ENCODE results near the gene CFAP61. TPM values are rescaled to one million over a fixed set of nuclear protein-coding genes. Genes with fewer than 3 reads are reported as not detected.

Gene CFAP61
- total RNA-seq, 1 donor from 2014 or later = not detected

DNA sequence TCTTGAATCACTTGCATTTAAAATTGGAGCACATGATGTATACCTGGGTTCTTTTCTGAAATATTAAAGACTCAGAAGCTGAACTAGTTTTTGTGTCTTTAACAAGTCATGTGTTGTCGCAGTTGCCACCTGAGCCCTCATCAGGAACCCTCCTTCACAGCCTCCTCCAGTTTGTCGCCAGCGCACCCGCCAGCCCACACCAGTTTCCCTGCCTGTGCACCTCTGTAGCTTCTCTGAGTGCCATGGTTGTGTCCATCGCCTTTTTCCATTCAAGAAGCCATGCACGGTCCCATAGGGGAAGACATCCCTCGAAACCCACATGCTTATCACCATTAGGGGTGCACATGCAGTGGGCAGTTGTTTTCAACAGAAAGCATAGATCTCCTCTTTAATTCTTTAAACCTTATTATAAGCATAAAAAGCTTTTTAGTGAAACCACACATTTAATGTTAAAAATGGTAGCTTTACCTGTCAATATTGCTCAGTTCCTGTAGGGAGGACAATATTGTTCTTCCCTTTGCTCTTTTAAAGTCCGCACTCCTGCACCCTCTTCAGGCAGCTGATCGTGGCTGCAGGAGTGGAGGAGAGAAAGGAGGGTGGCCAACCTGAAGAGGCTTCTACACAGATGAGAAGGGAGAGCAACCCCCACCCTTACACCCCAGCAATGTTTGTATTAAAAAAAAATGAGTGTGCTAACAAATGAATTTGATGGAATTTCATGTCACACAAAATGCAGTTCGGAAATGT lies 121.9 kb downstream of the CFAP61 start:
- no peak for ATAC-seq

DNA sequence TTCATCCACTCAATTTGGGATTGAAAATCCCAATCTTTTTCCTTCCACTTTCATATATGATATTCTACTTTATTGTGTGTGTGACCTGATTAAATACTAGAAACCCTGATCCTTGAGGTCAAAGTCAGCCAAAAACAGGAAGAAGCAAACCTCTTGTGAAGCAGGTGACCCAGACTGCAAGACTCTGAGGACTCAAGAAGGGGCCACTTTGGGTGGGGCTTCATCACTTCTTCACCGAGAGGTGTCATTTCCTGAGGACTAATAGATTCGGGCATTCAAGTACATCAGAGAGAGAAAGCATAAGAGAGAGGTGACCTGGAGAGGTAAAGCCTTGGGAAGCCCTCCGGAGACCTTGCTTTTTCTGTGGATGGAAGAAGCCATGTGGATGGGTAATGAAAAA lies 129.0 kb downstream of the CFAP61 start:
- ATAC-seq = no peak

DNA sequence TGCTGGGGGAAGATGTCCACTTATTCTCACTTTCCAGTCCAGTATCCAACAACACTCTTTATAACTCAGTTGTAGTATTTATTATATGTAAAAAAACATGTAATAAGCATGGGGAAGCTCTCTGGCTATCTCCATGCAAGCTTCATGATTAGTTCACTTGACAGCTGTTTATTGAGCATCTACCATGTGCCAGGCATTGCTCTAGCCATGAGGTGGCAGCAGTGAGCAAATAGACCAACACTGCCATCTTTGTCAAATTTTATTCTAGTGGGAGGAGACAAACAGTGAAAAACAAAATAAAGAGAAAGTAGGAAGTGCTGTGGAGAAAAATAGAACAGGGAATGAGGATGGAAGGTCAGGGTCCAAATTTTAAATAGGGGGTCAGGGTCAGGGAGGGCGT lies 131.8 kb downstream of the CFAP61 start:
- ATAC-seq = no peak

DNA sequence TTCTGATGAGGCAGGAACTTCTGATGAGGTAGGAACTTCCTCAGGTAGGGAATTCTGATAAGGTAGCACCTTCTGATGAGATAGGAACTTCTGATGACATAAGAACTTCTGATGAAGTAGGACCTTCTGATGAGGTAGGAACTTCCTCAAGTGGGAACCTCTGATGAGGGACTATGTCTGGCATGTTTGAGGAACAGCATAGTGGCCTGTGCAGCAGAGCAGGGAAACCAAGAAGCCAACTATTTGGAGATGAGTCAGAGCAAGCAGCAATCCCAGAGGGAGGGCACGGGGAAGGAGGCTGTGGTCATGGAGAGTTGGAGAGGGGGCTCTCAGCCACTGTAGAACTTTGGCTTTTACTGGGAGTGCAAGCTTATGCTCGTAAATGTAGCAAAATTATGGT lies 132.4 kb downstream of the CFAP61 start:
- no peak for ATAC-seq

DNA sequence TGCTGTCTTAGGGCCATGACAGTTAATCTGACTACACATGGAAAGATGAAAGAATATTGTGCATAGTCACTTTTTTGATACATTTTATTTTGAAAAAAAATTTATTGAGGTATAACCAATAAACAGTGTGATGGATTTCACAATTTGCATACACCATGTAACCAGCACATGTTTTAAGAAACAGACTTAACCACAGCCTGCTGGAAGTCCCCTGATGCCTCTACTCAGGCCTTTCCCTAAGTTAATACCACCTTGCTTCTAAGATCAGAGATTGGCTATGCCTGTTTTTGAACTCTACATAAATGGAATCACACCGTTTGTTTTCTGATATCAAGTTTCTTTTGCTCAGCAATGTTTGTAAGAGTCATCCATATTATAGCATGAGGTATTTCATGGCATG lies 136.3 kb downstream of the CFAP61 start:
- no peak for ATAC-seq

- no peak for ATAC-seq
Measured at GRCh38 chr20:20192366-20192765, 140.0 kb downstream of the CFAP61 start.

DNA sequence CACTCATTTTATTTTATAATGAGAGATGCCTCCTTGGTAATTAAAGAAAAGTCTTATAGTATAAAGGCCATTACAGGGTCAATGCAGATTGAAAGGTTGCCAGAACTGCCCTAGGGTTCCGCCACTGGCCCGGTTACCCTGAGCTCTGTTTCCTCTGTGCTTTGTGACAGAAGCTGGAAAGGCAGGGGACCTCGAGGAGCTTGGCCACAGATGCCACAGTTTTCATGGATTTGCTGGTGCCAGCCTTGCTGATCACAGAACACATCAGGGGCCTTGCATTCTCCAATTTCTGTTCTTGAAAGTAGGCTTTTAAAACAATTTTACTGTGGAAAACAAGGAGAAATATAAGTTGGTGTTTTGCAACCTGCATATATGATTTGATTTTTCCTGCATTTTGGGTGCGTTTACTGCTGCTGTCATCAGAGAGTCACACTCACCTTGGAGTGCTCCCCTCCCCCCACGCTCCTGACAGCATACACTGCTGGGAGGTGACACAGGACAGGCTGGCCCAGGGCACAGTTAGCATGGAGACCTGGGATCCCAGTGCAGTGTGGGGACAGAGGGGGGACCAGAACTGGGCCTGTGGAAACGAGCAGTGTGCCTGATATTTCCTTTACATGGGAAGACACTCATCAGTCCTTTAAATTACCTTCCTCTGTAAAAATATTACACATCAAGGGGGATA lies 142.8 kb downstream of the CFAP61 start:
- ATAC-seq = no peak

DNA sequence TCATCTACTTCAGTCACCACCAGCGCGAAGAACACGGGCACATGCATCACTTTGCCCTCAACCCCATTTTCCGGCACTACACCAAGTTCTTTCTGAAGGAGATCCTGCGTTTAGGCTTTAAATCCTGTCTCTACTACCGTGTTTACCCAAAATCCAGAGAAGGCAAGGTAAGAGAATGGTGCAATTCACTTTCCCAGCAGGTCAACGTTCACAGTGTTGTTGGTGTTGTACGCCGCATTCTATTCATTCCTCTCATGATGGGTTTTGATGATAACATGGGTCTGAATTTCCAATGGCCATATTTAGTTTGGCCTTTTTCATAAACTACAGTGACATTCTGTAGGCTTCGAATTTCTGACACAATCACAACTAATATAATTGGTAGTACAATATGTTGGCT lies 144.3 kb downstream of the CFAP61 start:
- ATAC-seq = no peak

GRCh38 chr20:20198011-20198410 lies 145.7 kb downstream of the CFAP61 start:
- no peak for ATAC-seq

DNA sequence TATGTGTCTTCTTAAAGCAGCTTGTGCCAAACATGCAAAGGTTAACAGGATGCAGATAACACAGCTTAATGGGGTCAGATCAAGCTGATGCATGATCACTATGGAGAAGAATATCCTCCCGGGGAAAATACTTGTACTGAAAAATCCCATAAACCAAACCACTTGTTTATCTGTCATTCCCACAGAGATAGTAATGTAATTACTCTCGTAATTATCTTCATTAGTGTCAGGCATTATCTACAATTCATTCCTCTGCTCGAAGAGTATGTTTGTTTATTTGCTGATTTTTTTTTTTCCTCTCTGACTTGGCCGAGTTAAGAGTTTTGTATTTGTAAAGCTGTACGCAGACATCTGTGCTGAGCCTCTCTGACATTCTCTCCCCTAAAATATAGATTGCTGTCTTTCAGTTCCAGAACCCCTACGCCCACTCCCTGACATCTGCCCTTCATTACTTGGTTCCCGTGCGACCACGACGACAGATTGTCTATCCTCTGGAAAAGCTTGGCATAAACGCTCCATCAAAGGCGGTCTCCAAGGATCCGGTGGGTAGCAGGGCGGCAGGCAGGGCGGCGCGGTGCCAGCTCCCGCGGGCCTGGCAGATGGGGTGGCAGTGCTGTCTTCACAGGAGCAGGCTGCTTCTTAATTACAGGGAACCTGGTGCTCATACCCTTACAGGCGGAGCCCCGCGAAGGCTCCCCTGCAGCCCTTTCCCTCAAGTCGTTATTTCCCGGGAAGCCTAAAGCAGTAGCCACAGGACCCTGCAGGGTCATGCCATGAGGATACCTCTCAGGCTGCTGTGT lies 147.2 kb downstream of the CFAP61 start:
- ATAC-seq = no peak

GRCh38 chr20:20201124-20201523 lies 148.8 kb downstream of the CFAP61 start:
- ATAC-seq = no peak

GRCh38 chr20:20201639-20202038 lies 149.3 kb downstream of the CFAP61 start:
- ATAC-seq = no peak

DNA sequence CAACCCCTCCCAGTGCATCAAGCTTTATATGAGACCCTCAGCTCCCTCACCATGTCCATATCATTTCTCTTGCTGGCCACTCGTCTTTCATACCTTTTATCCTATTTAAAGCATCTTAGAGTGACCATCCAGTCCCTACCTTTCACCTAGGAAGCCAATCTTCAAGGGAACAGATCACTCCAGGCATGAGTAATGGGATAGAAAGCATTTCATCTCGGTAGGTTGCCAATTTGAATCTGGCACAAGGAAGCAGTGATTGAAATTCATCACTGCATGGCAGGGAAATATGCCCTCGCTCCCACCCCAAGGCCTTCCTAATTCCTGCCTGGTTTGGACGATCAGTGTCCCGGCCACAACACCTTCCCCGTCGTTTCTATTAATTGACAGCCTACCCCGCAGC lies 150.4 kb downstream of the CFAP61 start:
- no peak for ATAC-seq

- ATAC-seq = no peak
Measured at GRCh38 chr20:20203784-20204183, 151.5 kb downstream of the CFAP61 start.

DNA sequence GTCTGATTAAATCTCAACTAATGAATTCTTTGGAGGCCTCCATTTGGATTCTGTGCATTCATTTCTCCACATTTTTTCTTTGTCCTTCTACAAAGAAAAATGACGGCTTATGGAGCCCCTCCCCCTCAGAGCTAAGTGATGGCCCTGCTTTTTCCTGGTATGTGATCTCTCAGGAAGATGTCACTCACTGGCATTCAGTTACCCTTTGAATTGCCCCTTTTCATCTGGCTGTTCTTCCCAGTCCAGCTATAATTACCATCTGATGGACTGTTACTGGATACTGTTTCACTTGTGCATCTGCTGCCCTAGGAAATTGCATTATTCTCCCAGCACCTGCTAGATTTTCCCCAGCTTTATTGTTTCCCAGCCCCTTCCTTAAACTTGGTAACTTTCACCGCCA lies 151.9 kb downstream of the CFAP61 start:
- no peak for ATAC-seq

DNA sequence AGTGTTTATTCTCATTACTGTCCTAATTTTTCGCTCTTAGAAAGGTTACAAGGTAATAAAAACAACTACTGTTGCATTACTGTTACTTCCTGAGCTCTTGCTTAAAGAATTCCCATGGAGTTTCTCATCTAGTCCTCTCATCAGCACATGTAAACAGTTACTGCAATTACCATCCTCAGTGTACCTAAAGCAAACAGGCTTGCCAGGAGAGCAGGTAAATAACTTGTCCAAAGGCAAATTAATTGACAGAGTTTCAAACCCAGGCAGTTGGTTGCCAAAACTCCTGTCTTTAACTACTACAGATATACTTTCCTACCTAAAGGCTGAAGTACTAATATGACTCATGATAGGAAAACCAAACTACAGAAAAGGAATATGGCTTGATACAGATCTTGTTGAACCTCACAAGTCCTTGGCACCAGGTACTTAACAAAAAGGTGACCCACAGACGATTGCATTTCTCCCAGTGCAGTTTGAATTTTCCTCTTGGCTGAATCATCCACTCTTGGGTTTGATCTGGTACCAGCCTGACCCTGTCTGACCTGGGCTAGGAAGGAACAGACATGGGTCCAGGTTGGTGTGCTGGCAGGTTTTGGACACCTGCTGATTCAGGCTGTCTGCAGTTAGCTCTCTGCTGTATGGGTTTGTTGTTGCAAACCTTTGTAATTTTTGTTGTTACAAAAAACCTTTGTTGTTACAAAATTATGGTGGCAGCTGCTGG lies 153.0 kb downstream of the CFAP61 start:
- no peak for ATAC-seq

GRCh38 chr20:20205862-20206236 lies 153.5 kb downstream of the CFAP61 start:
- ATAC-seq = no peak

DNA sequence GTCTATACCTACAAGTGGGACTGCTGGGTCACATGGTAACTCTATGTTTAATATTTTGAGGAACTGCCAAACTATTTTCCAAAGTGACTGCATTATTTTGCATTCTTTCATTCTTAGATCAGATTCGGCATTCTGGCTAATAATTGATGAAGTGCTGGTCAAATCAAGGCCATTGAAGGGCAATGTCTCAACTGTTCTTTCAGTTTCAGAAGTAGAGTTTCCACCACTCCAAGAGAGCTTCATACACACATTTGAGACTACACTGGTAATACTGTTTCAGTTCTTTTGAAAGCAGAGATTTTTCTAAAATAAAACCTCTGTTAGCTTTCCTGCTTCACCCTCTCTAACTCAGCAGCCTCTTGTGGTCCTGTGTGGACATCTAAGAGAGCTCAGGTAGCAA lies 154.5 kb downstream of the CFAP61 start:
- ATAC-seq = no peak

DNA sequence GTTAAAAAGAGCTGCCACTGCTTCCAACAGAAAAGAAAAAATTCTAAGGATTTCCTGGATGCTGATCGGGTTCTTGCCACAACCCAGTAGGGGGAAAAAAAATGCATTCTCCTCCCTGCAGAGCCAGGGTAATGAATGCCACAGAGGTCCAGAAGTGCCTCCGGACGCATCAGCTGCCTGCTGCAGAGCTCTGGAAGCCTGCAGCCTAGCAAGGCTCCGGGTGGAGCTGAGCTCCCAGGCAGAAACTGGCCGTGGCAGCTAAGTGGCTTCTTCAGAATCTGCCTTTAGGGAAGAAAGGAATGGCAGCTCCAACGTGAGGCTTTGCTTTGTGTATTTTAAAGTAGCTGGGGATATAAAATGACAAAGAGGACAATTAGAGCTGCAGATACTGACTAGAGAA lies 155.0 kb downstream of the CFAP61 start:
- ATAC-seq = no peak

DNA sequence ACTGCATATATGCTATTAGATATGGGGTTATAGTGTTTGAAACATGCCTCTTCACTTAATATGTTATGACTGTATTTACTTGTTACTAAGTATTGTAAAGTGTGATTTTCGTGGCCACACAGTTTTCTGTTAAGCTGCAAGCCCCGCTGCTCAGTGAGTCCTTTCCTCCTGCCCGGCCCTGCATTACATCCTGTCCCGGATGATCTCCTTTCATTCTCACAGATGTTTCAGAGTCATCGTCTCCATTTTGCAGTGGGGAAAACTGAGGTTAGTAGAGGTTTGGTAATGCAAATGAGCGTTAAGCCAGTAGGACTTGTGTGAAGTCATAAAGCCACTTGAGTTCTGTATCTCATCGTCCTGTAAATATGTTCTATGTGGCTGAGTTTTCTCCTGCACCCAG lies 155.5 kb downstream of the CFAP61 start:
- ATAC-seq = no peak

DNA sequence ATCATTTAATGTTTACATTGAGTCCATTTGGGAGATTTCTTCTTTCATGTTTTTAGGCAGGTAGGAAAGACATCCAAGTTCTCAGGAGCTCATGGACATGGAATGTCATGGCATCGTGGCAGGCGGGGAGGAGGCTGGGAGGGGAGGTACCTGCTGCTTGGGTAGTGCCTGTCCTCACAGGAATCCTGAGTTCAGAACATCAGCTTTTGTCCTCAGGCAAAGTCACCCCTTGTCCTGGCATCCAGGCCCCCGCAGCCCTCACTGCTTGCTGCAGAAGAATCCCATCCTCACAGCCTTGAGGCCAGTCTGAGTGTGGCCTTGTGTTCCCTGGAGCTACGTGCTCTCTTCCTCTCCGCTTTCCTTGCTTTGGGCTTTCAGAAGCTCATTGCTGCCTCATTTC lies 157.4 kb downstream of the CFAP61 start:
- no peak for ATAC-seq

- no peak for ATAC-seq
Measured at GRCh38 chr20:20210327-20210726, 158.0 kb downstream of the CFAP61 start.

DNA sequence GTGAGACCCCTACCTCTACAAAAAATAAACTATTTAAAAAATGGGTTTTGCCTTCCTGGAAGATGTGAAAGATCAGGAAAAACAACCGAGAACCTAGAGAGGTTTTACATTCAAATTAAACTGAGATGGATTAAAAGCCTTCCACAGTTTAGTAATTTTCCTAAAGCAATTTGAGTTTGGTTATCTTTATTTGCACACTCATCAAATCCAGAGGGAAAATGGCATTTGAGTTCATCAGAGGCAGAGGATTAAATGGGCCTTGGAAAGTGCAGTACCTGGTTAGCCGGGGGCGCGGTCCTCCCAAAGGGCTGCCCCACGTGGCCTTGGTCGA lies 158.6 kb downstream of the CFAP61 start:
- ATAC-seq = no peak
